Psoas muscle (tissue), 8 donors: ENCODE measurements around the gene ARID4B. TPM values are rescaled to one million over a fixed set of nuclear protein-coding genes. Genes with fewer than 3 reads are reported as not detected.

ENCODE experiments used
- ATAC-seq, 4 donors: fragments of 200-7000 bp; cut with Tn5 transposase; one replicate each; pipeline ENCODE4 v1.9.1; 2020; ENCODE audit warnings: moderate library complexity in 3 of 4, mild to moderate bottlenecking in 2 of 4
- DNase-seq, 2 donors: peaks; one replicate each; pipeline ENCODE4 v3.0.0-alpha.2; 2020
- H3K27ac ChIP-seq: fragments of 200-600 bp; one replicate; pipeline ENCODE4 v1.8.0; 2022
- H3K27me3 ChIP-seq, 3 donors: fragments of 200-600 bp in 1 of 3; one replicate each; pipeline versions ENCODE4 v1.6.1 to v1.8.0; 2013 to 2022; ENCODE audit warnings: low read length in 2 of 3, mild to moderate bottlenecking in 2 of 3, moderate library complexity in 1 of 3; ENCODE audit not compliant: insufficient read depth in 3 of 3
- H3K36me3 ChIP-seq, 2 donors: fragments of 200-600 bp in 1 of 2; one replicate each; pipeline versions ENCODE4 v1.6.1 to v1.8.0; 2013 to 2022; ENCODE audit warnings: low read depth in 1 of 2, mild to moderate bottlenecking in 1 of 2, moderate library complexity in 1 of 2; ENCODE audit not compliant: insufficient read depth in 1 of 2
- H3K4me1 ChIP-seq: fragments of 200-600 bp; one replicate; pipeline ENCODE4 v1.8.0; 2022
- H3K4me3 ChIP-seq: fragments of 200-600 bp; one replicate; pipeline ENCODE4 v1.8.0; 2022; ENCODE audit warnings: mild to moderate bottlenecking
- H3K9me3 ChIP-seq: fragments of 200-600 bp; one replicate; pipeline ENCODE4 v1.8.0; 2022
- WGBS, 3 donors: extraction: QIAGEN DNeasy Blood & Tissue Kit; methylation state at CpG; one replicate each; pipeline versions ENCODE4 v1.1.6 to v1.1.7; 2013; 5-methylcytosine and 5-hydroxymethylcytosine counted together
- intact Hi-C, 2 donors: fragments of 100-400 bp; cut with DNase I; formaldehyde crosslinking; loops; one replicate each; pipeline versions ENCODE4 v1.11.0 to v1.14.2; 2022
- polyA plus RNA-seq, 3 donors: library from polyadenylated mRNA; stranded (reverse); fragments of 200-250 nt; gene quantifications; one replicate each; pipeline ENCODE4 v1.2.3, GENCODE V29; 2013
- total RNA-seq, 4 donors: library from RNA; stranded (reverse); fragmentation: NEBNext Ultra II Directional in 2 of 4; extraction: Animal tissue kit (Norgen Biotek cat#: 25700) in 2 of 4; gene quantifications; one replicate each; pipeline versions ENCODE4 v1.2.1 to v1.2.4, GENCODE V29; 2021 to 2023
- TF ChIP-seq, protein P1 (sequence below): fragments of 200-600 bp; IDR thresholded peaks from one replicate; pipeline ENCODE4 v1.8.0; 2022; ENCODE audit warnings: antibody characterized with exemption
- donor health status: healthy with polysubstance abuse.
- donor health status: DM: no; HTN: no; CAD: no; lungs with moderate emphysema.
- donor health status: Bipolar disorder and iron deficiency.
- donor health status: healthy.
- donor health status: DM: yes; HTN: yes; CAD: no.
- donor health status: DM: no; HTN: no; CAD: no.
- donor health status: DM: no; HTN: no; CAD: no.
- donor health status: DM: yes; HTN: yes; CAD: no.

The ARID4B gene
- total and polyA plus RNA-seq, 7 donors = 2.9 to 16.0 (median 13.7) TPM

DNA sequence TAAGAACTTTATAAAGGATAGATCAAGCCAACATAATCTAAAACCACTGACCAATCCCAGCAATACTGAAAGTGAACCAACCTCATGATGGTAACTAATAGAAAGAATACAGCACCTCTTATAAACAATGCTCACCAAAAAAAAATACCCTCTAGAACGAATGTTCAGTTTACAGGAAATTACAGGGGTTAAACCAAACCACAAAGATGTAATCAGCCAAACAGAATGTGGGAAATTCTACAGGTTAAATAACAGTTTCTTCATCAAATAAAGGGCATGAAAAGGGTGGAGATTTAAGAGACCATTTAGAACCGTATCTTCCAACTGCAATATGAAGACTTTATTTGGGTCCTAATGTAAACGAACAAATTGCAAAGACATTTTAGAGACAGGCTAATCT, 30.4 kb downstream of the ARID4B start:
- peaks cover 32% of the 10 kb centered on the region for H3K4me1 ChIP-seq
- TF ChIP-seq, protein P1, sequence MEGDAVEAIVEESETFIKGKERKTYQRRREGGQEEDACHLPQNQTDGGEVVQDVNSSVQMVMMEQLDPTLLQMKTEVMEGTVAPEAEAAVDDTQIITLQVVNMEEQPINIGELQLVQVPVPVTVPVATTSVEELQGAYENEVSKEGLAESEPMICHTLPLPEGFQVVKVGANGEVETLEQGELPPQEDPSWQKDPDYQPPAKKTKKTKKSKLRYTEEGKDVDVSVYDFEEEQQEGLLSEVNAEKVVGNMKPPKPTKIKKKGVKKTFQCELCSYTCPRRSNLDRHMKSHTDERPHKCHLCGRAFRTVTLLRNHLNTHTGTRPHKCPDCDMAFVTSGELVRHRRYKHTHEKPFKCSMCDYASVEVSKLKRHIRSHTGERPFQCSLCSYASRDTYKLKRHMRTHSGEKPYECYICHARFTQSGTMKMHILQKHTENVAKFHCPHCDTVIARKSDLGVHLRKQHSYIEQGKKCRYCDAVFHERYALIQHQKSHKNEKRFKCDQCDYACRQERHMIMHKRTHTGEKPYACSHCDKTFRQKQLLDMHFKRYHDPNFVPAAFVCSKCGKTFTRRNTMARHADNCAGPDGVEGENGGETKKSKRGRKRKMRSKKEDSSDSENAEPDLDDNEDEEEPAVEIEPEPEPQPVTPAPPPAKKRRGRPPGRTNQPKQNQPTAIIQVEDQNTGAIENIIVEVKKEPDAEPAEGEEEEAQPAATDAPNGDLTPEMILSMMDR = no peak
- H3K9me3 ChIP-seq = no peaks in the 10 kb centered on the region
- no peaks in the 10 kb centered on the region for H3K27me3 ChIP-seq
- ATAC-seq (no peak), DNase-seq (no peak)
- intact Hi-C loops = no loop called here
- no peak overlapping the region for H3K27ac ChIP-seq
- 72 to 82% (median 78%) methylated on average over 3 of the region's 3 CpGs for WGBS, 3 donors
- no peaks in the 10 kb centered on the region for H3K36me3 ChIP-seq
- no peak overlapping the region for H3K4me3 ChIP-seq

DNA sequence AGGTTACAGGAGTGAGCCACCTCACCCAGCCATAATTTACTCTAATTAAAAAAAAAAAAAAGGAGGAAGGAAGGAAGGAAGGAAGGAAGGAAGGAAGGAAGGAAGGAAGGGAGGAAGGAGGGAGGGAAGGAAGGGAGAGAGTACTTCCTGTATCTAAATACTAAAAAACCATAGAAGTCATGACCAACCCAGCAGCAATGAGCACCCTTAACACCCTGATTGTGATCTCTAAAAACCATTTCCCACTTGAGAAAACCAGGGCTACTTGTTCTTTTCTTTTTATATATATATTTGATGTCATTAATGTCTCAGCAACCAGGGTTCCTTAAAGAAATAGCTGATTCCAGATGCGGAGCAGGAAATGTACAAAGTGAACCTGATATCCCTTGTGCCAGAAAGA, 31.2 kb downstream of the ARID4B start:
- Histone ChIP-seq H3K27me3 (no peaks in the 10 kb centered on the region), H3K36me3 (no peaks in the 10 kb centered on the region), H3K9me3 (no peaks in the 10 kb centered on the region), H3K4me3 (no peak overlapping the region), H3K4me1 (peaks cover 38% of the 10 kb centered on the region), H3K27ac (no peak overlapping the region)
- 94 to 100% (median 94%) methylated on average over 1 of the region's 1 CpG for WGBS, 3 donors
- DNase-seq (no peak), ATAC-seq (no peak)
- intact Hi-C loops = no loop called here
- TF ChIP-seq, protein P1 = no peak

DNA sequence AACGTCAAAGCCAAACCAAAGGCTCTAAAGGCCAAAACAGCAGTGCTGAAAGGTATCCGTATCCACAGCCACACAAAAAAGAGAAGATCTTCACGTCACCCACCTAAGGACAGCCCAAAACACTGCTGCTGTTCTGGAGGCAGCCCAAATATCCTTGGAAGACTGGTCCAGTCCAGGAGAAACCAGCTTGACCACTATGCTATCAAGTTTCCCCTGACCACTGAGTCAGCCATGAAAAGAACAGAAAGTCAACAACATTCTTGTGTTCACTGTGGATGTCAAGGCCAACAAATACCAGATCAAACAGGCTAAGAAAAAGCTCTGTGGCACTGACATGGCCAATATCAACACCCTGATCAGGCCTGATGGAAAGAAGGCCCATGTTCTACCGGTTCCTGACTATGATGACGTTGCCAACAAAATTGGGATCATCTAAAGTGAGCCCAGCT, 32.1 kb downstream of the ARID4B start:
- peaks cover 41% of the 10 kb centered on the region for H3K4me1 ChIP-seq
- no peaks in the 10 kb centered on the region for H3K36me3 ChIP-seq
- H3K9me3 ChIP-seq = no peaks in the 10 kb centered on the region
- intact Hi-C loops = no loop called here
- WGBS, 3 donors = 74 to 85% (median 75%) methylated on average over 5 of the region's 5 CpGs
- ATAC-seq = peak; percentile 64 to 75 (median 68)
- DNase-seq = no peak
- TF ChIP-seq, protein P1 = no peak
- H3K27me3 ChIP-seq = no peaks in the 10 kb centered on the region
- H3K4me3 ChIP-seq = no peak overlapping the region
- peak overlapping the region; percentile 4 for H3K27ac ChIP-seq

DNA sequence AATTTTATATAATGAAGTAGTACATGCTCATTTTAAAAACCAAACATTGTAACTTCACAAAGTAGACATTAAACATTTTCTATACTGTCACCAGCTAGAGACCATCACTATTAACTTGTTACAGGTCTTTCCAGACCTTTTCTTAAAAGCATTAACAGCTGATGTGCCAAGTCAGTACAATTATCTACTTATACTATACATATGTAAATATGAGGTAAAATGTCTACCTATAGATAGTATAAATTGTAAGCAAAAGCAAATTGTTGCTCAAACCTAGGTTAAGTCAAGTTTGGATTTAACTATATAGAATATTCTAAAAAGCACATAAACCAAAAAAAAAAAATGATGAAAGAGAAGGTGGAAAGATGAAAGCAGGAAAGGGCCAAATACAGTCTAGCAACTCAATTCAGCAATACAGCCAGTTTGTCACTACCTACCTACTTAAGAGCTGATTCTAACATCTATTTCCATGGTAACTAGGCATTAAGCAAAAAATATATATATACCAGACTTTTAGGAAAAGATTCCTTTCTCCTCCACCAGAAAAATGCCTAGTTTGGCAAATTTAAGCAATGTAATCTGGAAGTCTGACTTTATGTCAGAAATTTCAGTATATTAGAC, 34.5 kb downstream of the ARID4B start:
- Histone ChIP-seq H3K27ac (no peak overlapping the region), H3K4me1 (peaks cover 55% of the 10 kb centered on the region), H3K4me3 (no peak overlapping the region), H3K9me3 (no peaks in the 10 kb centered on the region), H3K27me3 (no peaks in the 10 kb centered on the region), H3K36me3 (no peaks in the 10 kb centered on the region)
- intact Hi-C loops = no loop called here
- ATAC-seq = no peak
- no peak for DNase-seq
- TF ChIP-seq, protein P1 = no peak

DNA sequence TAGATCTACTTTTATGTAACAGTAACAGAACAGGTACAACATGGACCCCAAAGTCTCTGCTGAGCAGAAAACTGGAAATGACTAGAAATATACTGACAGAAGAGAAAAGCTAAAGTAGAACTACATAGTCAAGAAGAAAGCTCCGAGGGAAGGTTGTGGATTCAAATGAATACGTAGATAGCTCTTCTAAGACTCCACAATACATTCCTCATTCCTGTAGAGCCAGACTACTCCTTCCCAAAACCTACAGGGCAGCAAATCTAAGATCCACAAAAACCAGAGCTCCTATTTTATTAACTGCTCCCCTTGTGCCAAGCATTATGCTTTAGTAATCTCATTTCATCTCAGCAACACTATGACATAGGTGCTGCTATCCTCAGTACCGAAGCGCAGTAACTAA, 35.2 kb downstream of the ARID4B start:
- WGBS, 3 donors = 83 to 91% (median 90%) methylated on average over 4 of the region's 4 CpGs
- TF ChIP-seq, protein P1 = no peak
- DNase-seq (no peak), ATAC-seq (no peak)
- Histone ChIP-seq H3K36me3 (no peaks in the 10 kb centered on the region), H3K4me1 (peaks cover 56% of the 10 kb centered on the region), H3K27me3 (no peaks in the 10 kb centered on the region), H3K9me3 (no peaks in the 10 kb centered on the region), H3K27ac (no peak overlapping the region), H3K4me3 (no peak overlapping the region)
- intact Hi-C loops = no loop called here
